ENCODE results near the gene CXCL9. TPM values are rescaled to one million over a fixed set of nuclear protein-coding genes. Genes with fewer than 3 reads are reported as not detected.

CXCL9 gene
- total RNA-seq, 1 donor from 2014 or later = 1.3 TPM

GRCh38 chr4:76016393-76016792 is 9.1 kb upstream of the CXCL9 start:
- H3K36me3 ChIP-seq = no peaks in the 10 kb centered on the region
- DNase-seq = no peak
- TF ChIP-seq CTCF (IDR thresholded peaks at IDR 0.05) = no peak
- intact Hi-C loops (cut with DNase I) = no loop called here
- H3K9me3 ChIP-seq = no peaks in the 10 kb centered on the region
- peaks cover 5% of the 10 kb centered on the region for H3K4me1 ChIP-seq
- H3K27ac ChIP-seq = no peak overlapping the region
- H3K4me3 ChIP-seq = no peak overlapping the region
- no peaks in the 10 kb centered on the region for H3K27me3 ChIP-seq (ENCODE audit: low read depth)
- ATAC-seq = no peak

- H3K36me3 ChIP-seq = no peaks in the 10 kb centered on the region
- H3K27me3 ChIP-seq (ENCODE audit: low read depth) = no peaks in the 10 kb centered on the region
- no peak for TF ChIP-seq CTCF (IDR thresholded peaks at IDR 0.05)
- no peak for ATAC-seq
- no peak overlapping the region for H3K4me3 ChIP-seq
- H3K9me3 ChIP-seq = no peaks in the 10 kb centered on the region
- DNase-seq = no peak
- H3K4me1 ChIP-seq = peaks cover 8% of the 10 kb centered on the region
- H3K27ac ChIP-seq = no peak overlapping the region
- intact Hi-C loops (cut with DNase I) = no loop called here
These were observed 6.2 kb upstream of the CXCL9 start for GRCh38 chr4:76013540-76013939.

GRCh38 chr4:76012388-76012801 is 5.1 kb upstream of the CXCL9 start:
- intact Hi-C loops (cut with DNase I) = no loop called here
- Histone ChIP-seq H3K27ac (peak overlapping the region; percentile 65), H3K9me3 (no peaks in the 10 kb centered on the region), H3K27me3 (ENCODE audit: low read depth) (no peaks in the 10 kb centered on the region), H3K4me1 (peaks cover 8% of the 10 kb centered on the region), H3K4me3 (no peak overlapping the region), H3K36me3 (no peaks in the 10 kb centered on the region)
- DNase-seq (no peak), ATAC-seq (no peak)
- TF ChIP-seq CTCF (IDR thresholded peaks at IDR 0.05) = no peak

- peaks cover 8% of the 10 kb centered on the region for H3K4me1 ChIP-seq
- intact Hi-C loops (cut with DNase I) = no loop called here
- ATAC-seq (peak in 1 of 2 donors; percentile 62), DNase-seq (no peak)
- no peaks in the 10 kb centered on the region for H3K27me3 ChIP-seq (ENCODE audit: low read depth)
- peak overlapping the region; percentile 65 for H3K27ac ChIP-seq
- no peak overlapping the region for H3K4me3 ChIP-seq
- H3K9me3 ChIP-seq = no peaks in the 10 kb centered on the region
- no peak for TF ChIP-seq CTCF (IDR thresholded peaks at IDR 0.05)
- no peaks in the 10 kb centered on the region for H3K36me3 ChIP-seq
These were observed 4.5 kb upstream of the CXCL9 start for GRCh38 chr4:76011700-76012387.

GRCh38 chr4:76011018-76011670 is 3.8 kb upstream of the CXCL9 start:
- no peak for TF ChIP-seq CTCF (IDR thresholded peaks at IDR 0.05)
- intact Hi-C loops (cut with DNase I) = no loop called here
- Histone ChIP-seq H3K4me1 (peaks cover 8% of the 10 kb centered on the region), H3K4me3 (no peak overlapping the region), H3K27ac (peak overlapping the region; percentile 65), H3K36me3 (no peaks in the 10 kb centered on the region), H3K27me3 (ENCODE audit: low read depth) (no peaks in the 10 kb centered on the region), H3K9me3 (no peaks in the 10 kb centered on the region)
- ATAC-seq (peak in 1 of 2 donors; percentile 32), DNase-seq (no peak)

Data from lower lobe of right lung (tissue), 2 donors.